Suprapubic skin (tissue), 4 donors: Measurements from ENCODE around the gene LPCAT3.

ENCODE experiments used
- EP300 ChIP-seq: sonication (generic); formaldehyde crosslinking; IDR thresholded peaks from one replicate; pipeline ENCODE4 v1.6.1; 2017; ENCODE audit warnings: antibody characterized with exemption
- POLR2A ChIP-seq, 2 donors: fragments of 450-650 bp; IDR thresholded peaks; one replicate each; pipeline ENCODE4 v1.6.1; 2017; ENCODE audit warnings: antibody characterized with exemption in 2 of 2, mild to moderate bottlenecking in 2 of 2, moderate library complexity in 2 of 2
- POLR2AphosphoS5 ChIP-seq, 3 donors: sonication (generic); formaldehyde crosslinking; IDR thresholded peaks; one replicate each; pipeline ENCODE4 v1.6.1; 2017; ENCODE audit warnings: antibody characterized with exemption in 3 of 3
- TF ChIP-seq, protein P1 (sequence below), 2 donors: fragments of 200-600 bp in 1 of 2; fragments of 450-650 bp in 1 of 2; sonication (generic) in 1 of 2; IDR thresholded peaks; one replicate each; pipeline ENCODE4 v1.5.1; 2016 to 2019; ENCODE audit warnings: antibody characterized with exemption in 2 of 2, mild to moderate bottlenecking in 1 of 2, moderate library complexity in 1 of 2

DNA sequence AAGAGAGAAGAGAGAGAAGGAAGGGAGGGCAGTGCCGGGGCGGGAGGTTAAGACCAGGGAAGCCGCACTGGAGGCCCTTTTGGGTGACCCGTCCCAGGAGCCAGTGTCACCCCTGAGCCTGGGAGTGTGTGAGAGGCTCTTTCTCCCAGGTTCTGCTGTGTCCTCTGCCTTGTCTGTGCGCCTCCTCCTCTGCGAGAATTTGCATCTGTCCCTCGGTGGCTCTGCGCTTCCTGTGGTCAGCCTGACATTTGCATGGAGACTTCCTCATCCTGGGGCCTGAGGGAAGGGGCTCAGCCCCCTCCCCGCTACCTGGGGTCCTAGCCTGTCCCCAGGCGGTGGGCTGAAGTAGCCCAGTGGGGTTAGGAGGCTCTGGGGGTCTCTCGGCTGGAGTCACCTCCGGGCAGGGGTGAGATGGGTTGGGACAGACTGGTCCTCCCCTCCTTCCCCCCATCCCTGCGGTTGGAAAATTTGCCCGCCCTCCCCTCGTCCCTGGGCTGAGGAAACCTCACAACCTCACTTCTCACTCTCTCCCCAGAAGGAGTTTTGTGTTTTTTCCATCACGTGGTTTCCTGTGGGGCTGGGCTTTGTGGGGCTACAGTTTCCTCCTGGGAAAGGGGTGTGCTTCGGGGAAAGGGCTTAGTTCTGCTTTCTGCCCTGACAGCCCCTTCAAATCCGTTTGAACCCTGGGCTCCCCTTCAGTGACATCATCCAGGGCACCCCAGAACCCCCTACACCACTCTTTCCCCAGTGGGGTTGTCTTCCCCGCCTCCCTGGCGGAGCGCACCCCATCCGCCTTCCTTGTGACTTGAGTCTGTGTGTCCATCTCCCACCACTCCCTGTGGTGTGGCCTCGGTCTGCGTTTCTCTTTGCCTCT lies 64.6 kb downstream of the LPCAT3 start:
- TF ChIP-seq POLR2AphosphoS5 (IDR thresholded peaks at IDR 0.05) (no peak), EP300 (no peak), POLR2A (IDR thresholded peaks at IDR 0.05) (no peak)
- TF ChIP-seq, protein P1, sequence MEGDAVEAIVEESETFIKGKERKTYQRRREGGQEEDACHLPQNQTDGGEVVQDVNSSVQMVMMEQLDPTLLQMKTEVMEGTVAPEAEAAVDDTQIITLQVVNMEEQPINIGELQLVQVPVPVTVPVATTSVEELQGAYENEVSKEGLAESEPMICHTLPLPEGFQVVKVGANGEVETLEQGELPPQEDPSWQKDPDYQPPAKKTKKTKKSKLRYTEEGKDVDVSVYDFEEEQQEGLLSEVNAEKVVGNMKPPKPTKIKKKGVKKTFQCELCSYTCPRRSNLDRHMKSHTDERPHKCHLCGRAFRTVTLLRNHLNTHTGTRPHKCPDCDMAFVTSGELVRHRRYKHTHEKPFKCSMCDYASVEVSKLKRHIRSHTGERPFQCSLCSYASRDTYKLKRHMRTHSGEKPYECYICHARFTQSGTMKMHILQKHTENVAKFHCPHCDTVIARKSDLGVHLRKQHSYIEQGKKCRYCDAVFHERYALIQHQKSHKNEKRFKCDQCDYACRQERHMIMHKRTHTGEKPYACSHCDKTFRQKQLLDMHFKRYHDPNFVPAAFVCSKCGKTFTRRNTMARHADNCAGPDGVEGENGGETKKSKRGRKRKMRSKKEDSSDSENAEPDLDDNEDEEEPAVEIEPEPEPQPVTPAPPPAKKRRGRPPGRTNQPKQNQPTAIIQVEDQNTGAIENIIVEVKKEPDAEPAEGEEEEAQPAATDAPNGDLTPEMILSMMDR (IDR thresholded peaks at IDR 0.05), result no peak
